K562 (cell line): ENCODE measurements around the gene ZBTB42. TPM values are rescaled to one million over a fixed set of nuclear protein-coding genes. Genes with fewer than 3 reads are reported as not detected.

Experiments
- BCOR ChIP-seq: fragments of 450-650 bp; IDR thresholded peaks from 2 replicates; pipeline ENCODE4 v1.6.1; 2016
- FOXP1 ChIP-seq: sonication (generic); formaldehyde crosslinking; IDR thresholded peaks from 2 replicates; pipeline ENCODE4 v1.8.0; 2022; ENCODE audit warnings: mild to moderate bottlenecking, missing genetic modification reagents
- HMGN3 ChIP-seq: IDR thresholded peaks from 2 replicates; pipeline ENCODE4 v1.6.1; 2011; ENCODE audit warnings: borderline replicate concordance, low read depth, mild to moderate bottlenecking, mixed read lengths, low read length; ENCODE audit not compliant: insufficient read length; ENCODE audit errors: extremely low read depth
- NR2C1 ChIP-seq, 2 experiments: fragments of 450-650 bp; IDR thresholded peaks; 2 replicates each; pipeline ENCODE4 v1.6.1; 2017; ENCODE audit warnings: mild to moderate bottlenecking in 2 of 2, antibody characterized with exemption in 1 of 2, inconsistent platforms in 1 of 2, missing compliant biosample characterization in 1 of 2, missing genetic modification characterization in 1 of 2
- POLR2H ChIP-seq: IDR thresholded peaks from 2 replicates; pipeline ENCODE4 v1.6.1; 2016; ENCODE audit warnings: missing genetic modification characterization, low read depth, mild to moderate bottlenecking, control low read depth, missing compliant biosample characterization, moderate library complexity
- RB1 ChIP-seq: fragments of 450-650 bp; IDR thresholded peaks from 2 replicates; pipeline ENCODE4 v1.6.1; 2017; ENCODE audit warnings: low read depth, mild to moderate bottlenecking
- SAFB ChIP-seq: fragments of 200-400 bp; formaldehyde crosslinking; IDR thresholded peaks from 2 replicates; pipeline ENCODE4 v1.6.1; 2017; ENCODE audit warnings: low read depth, low read length, borderline replicate concordance
- VEZF1 ChIP-seq: fragments of 200-800 bp; sonication (Bioruptor generic); IDR thresholded peaks from 2 replicates; pipeline ENCODE4 v1.6.1; 2017; ENCODE audit warnings: missing genetic modification characterization, missing compliant biosample characterization
- ZNF778 ChIP-seq: fragments of 450-650 bp; formaldehyde crosslinking; IDR thresholded peaks from 2 replicates; pipeline ENCODE4 v1.4.0; 2020; ENCODE audit warnings: mild to moderate bottlenecking, moderate library complexity
- polyA plus RNA-seq, 8 experiments: library from polyadenylated mRNA; depleted of rRNA in 4 of 8; stranded (reverse) in 5 of 8; unstranded in 3 of 8; fragments of >200 nt; fragmentation: Nextera tagmentation in 2 of 8; fragmentation: Illumina TruSeq in 1 of 8; extraction: Ambion mirVana in 2 of 8; extraction: Trizol in 1 of 8; gene quantifications; 2 replicates each; pipeline versions ENCODE4 v1.2.1 to v1.2.3, GENCODE V29; 2011 to 2014; ENCODE audit warnings: inconsistent platforms in 1 of 8, missing spikeins in 1 of 8
- total RNA-seq, 7 experiments: library from RNA; depleted of rRNA in 6 of 7; stranded (reverse); fragments of >200 nt in 6 of 7; fragmentation: Illumina TruSeq in 2 of 7; extraction: Trizol in 2 of 7; gene quantifications; 2 replicates each; pipeline versions ENCODE4 v1.2.1 to v1.2.3, GENCODE V29; 2011 to 2021; ENCODE audit warnings: low replicate concordance in 1 of 7
- TF ChIP-seq, protein P1 (sequence below), 2 experiments: fragments of 450-650 bp in 1 of 2; sonication (generic) in 1 of 2; formaldehyde crosslinking in 1 of 2; IDR thresholded peaks; 2 replicates each; pipeline versions ENCODE4 v1.7.1 to v1.9.0; 2016 to 2022; ENCODE audit warnings: inconsistent platforms in 1 of 2, mild to moderate bottlenecking in 1 of 2, missing genetic modification reagents in 1 of 2

The ZBTB42 gene
- total and polyA plus RNA-seq, 9 of the 15 experiments (the other 6 are each of a cell fraction or from before 2014, with no cell fraction given), result 0.03 to 8.5 (median 2.4) TPM

GRCh38 chr14:104752423-104752734 is 48.5 kb upstream of the ZBTB42 start (continued):
- no peak for TF ChIP-seq ZNF778
- TF ChIP-seq FOXP1 (CRISPR knock-in tag), result 0 out of 2 replicates have a peak, but pooled peaks have one; percentile 11
- TF ChIP-seq RB1, result no peak
- TF ChIP-seq VEZF1, result no peak
- peak; percentile 40 for TF ChIP-seq HMGN3
- no peak for TF ChIP-seq SAFB
- no peak for TF ChIP-seq NR2C1 (IDR thresholded peaks at IDR 0.05)
- no peak for TF ChIP-seq NR2C1 (tag; IDR thresholded peaks at IDR 0.05)
- 0 out of 2 replicates have a peak, but pooled peaks have one; percentile 13 for TF ChIP-seq BCOR
- peak; percentile 63; the same call in 1 of the 2 replicates for TF ChIP-seq POLR2H (tag)
- TF ChIP-seq, protein P1, sequence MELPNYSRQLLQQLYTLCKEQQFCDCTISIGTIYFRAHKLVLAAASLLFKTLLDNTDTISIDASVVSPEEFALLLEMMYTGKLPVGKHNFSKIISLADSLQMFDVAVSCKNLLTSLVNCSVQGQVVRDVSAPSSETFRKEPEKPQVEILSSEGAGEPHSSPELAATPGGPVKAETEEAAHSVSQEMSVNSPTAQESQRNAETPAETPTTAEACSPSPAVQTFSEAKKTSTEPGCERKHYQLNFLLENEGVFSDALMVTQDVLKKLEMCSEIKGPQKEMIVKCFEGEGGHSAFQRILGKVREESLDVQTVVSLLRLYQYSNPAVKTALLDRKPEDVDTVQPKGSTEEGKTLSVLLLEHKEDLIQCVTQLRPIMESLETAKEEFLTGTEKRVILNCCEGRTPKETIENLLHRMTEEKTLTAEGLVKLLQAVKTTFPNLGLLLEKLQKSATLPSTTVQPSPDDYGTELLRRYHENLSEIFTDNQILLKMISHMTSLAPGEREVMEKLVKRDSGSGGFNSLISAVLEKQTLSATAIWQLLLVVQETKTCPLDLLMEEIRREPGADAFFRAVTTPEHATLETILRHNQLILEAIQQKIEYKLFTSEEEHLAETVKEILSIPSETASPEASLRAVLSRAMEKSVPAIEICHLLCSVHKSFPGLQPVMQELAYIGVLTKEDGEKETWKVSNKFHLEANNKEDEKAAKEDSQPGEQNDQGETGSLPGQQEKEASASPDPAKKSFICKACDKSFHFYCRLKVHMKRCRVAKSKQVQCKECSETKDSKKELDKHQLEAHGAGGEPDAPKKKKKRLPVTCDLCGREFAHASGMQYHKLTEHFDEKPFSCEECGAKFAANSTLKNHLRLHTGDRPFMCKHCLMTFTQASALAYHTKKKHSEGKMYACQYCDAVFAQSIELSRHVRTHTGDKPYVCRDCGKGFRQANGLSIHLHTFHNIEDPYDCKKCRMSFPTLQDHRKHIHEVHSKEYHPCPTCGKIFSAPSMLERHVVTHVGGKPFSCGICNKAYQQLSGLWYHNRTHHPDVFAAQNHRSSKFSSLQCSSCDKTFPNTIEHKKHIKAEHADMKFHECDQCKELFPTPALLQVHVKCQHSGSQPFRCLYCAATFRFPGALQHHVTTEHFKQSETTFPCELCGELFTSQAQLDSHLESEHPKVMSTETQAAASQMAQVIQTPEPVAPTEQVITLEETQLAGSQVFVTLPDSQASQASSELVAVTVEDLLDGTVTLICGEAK (IDR thresholded peaks at IDR 0.05), result no peak
- TF ChIP-seq, protein P1 (CRISPR knock-in tag; IDR thresholded peaks at IDR 0.05), result no peak
